Vagina (tissue), 2 donors: ENCODE data around the gene RASSF6.

Experiments
- CTCF ChIP-seq, 3 experiments: fragments of 450-650 bp in 2 of 3; fragments of 200-600 bp in 1 of 3; sonication (generic) in 1 of 3; IDR thresholded peaks; one replicate each; pipeline ENCODE4 v1.5.1; 2017 to 2019; ENCODE audit warnings: antibody characterized with exemption in 3 of 3, mild to moderate bottlenecking in 2 of 3, moderate library complexity in 2 of 3
- POLR2A ChIP-seq, 2 donors: fragments of 450-650 bp; IDR thresholded peaks; one replicate each; pipeline ENCODE4 v1.6.1; 2017; ENCODE audit warnings: antibody characterized with exemption in 2 of 2, mild to moderate bottlenecking in 2 of 2, moderate library complexity in 2 of 2
- POLR2AphosphoS5 ChIP-seq, 2 donors: sonication (generic); formaldehyde crosslinking; IDR thresholded peaks; one replicate each; pipeline ENCODE4 v1.9.0; 2017; ENCODE audit warnings: antibody characterized with exemption in 2 of 2, mild to moderate bottlenecking in 2 of 2, low read depth in 1 of 2; ENCODE audit not compliant: insufficient read depth in 1 of 2

DNA sequence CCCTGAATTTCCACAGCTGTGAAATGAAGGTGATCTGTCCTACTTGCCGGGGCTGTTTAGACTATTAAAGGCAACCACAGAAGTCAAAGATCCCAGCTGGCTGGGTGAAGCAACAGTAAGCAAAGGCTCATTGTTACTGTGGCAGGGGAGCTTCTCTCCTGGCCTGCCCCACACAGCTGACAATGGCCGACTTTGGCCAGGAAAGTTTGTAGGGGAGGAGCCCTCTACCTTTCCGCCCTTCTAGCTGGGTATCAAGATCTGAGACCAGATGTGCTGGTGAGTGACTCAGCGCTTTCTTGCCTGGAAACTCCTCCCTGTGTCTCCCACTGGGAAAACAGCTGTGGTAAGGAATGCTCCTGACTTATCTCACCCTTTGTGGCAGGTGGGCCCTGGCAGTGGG lies 21.1 kb downstream of the RASSF6 start:
- no peak for TF ChIP-seq CTCF (IDR thresholded peaks at IDR 0.05)
- TF ChIP-seq POLR2AphosphoS5 (IDR thresholded peaks at IDR 0.05; ENCODE audit: insufficient read depth in 1 of 2, low read depth in 1 of 2) = no peak
- TF ChIP-seq POLR2A (IDR thresholded peaks at IDR 0.05) = no peak
